ENCODE results near the gene CAV2.

Gene CAV2

GRCh38 chr7:116538138-116538537 is 38.6 kb downstream of the CAV2 start:
- Mint-ChIP-seq H3K9me3 (peaks cover 13% of the 10 kb centered on the region), H3K27me3 (peaks cover 2% of the 10 kb centered on the region), H3K36me3 (ENCODE audit: low read depth) (no peaks in the 10 kb centered on the region), H3K4me3 (no peak overlapping the region), H3K27ac (no peak overlapping the region), H3K4me1 (ENCODE audit: low read depth) (no peaks in the 10 kb centered on the region)
- intact Hi-C loops (cut with micrococcal nuclease) = no loop called here

- Mint-ChIP-seq H3K36me3 (ENCODE audit: low read depth) (no peaks in the 10 kb centered on the region), H3K4me1 (ENCODE audit: low read depth) (no peaks in the 10 kb centered on the region), H3K27me3 (peaks cover 5% of the 10 kb centered on the region), H3K27ac (no peak overlapping the region), H3K9me3 (peaks cover 13% of the 10 kb centered on the region), H3K4me3 (no peak overlapping the region)
- intact Hi-C loops (cut with micrococcal nuclease) = no loop called here
These were observed 40.3 kb downstream of the CAV2 start for GRCh38 chr7:116539879-116540278.

GRCh38 chr7:116540743-116541142 is 41.2 kb downstream of the CAV2 start:
- Mint-ChIP-seq H3K27ac (no peak overlapping the region), H3K4me1 (ENCODE audit: low read depth) (no peaks in the 10 kb centered on the region), H3K9me3 (peaks cover 13% of the 10 kb centered on the region), H3K36me3 (ENCODE audit: low read depth) (no peaks in the 10 kb centered on the region), H3K27me3 (peaks cover 5% of the 10 kb centered on the region), H3K4me3 (no peak overlapping the region)
- intact Hi-C loops (cut with micrococcal nuclease) = no loop called here

GRCh38 chr7:116541951-116542350 is 42.4 kb downstream of the CAV2 start:
- no peak overlapping the region for H3K4me3 Mint-ChIP-seq
- no peaks in the 10 kb centered on the region for H3K36me3 Mint-ChIP-seq (ENCODE audit: low read depth)
- H3K27ac Mint-ChIP-seq = no peak overlapping the region
- H3K9me3 Mint-ChIP-seq = peaks cover 13% of the 10 kb centered on the region
- no peaks in the 10 kb centered on the region for H3K4me1 Mint-ChIP-seq (ENCODE audit: low read depth)
- intact Hi-C loops (cut with micrococcal nuclease) = no loop called here
- peaks cover 5% of the 10 kb centered on the region for H3K27me3 Mint-ChIP-seq

GRCh38 chr7:116542618-116543017 is 43.1 kb downstream of the CAV2 start:
- Mint-ChIP-seq H3K36me3 (ENCODE audit: low read depth) (no peaks in the 10 kb centered on the region), H3K27ac (no peak overlapping the region), H3K4me1 (ENCODE audit: low read depth) (no peaks in the 10 kb centered on the region), H3K4me3 (no peak overlapping the region), H3K9me3 (peaks cover 13% of the 10 kb centered on the region), H3K27me3 (peaks cover 5% of the 10 kb centered on the region)
- intact Hi-C loops (cut with micrococcal nuclease) = no loop called here

GRCh38 chr7:116543664-116544063 is 44.1 kb downstream of the CAV2 start:
- intact Hi-C loops (cut with micrococcal nuclease) = no loop called here
- Mint-ChIP-seq H3K27ac (no peak overlapping the region), H3K4me1 (ENCODE audit: low read depth) (peaks cover 6% of the 10 kb centered on the region), H3K27me3 (peaks cover 5% of the 10 kb centered on the region), H3K36me3 (ENCODE audit: low read depth) (no peaks in the 10 kb centered on the region), H3K9me3 (peaks cover 9% of the 10 kb centered on the region), H3K4me3 (no peak overlapping the region)

- H3K27ac Mint-ChIP-seq = no peak overlapping the region
- no peaks in the 10 kb centered on the region for H3K36me3 Mint-ChIP-seq (ENCODE audit: low read depth)
- H3K4me3 Mint-ChIP-seq = no peak overlapping the region
- intact Hi-C loops (cut with micrococcal nuclease) = no loop called here
- peaks cover 6% of the 10 kb centered on the region for H3K4me1 Mint-ChIP-seq (ENCODE audit: low read depth)
- H3K9me3 Mint-ChIP-seq = peaks cover under 1% of the 10 kb centered on the region
- peaks cover 5% of the 10 kb centered on the region for H3K27me3 Mint-ChIP-seq
These were observed 44.9 kb downstream of the CAV2 start for GRCh38 chr7:116544487-116544886.

GRCh38 chr7:116545411-116545993 is 46.0 kb downstream of the CAV2 start:
- no peak overlapping the region for H3K4me3 Mint-ChIP-seq
- intact Hi-C loops (cut with micrococcal nuclease) = no loop called here
- H3K4me1 Mint-ChIP-seq (ENCODE audit: low read depth) = peaks cover 6% of the 10 kb centered on the region
- H3K36me3 Mint-ChIP-seq (ENCODE audit: low read depth) = no peaks in the 10 kb centered on the region
- H3K27me3 Mint-ChIP-seq = peaks cover 5% of the 10 kb centered on the region
- H3K9me3 Mint-ChIP-seq = no peaks in the 10 kb centered on the region
- H3K27ac Mint-ChIP-seq = no peak overlapping the region

GRCh38 chr7:116546054-116546453 is 46.5 kb downstream of the CAV2 start:
- Mint-ChIP-seq H3K4me1 (ENCODE audit: low read depth) (peaks cover 6% of the 10 kb centered on the region), H3K36me3 (ENCODE audit: low read depth) (no peaks in the 10 kb centered on the region), H3K27me3 (peaks cover 4% of the 10 kb centered on the region), H3K27ac (no peak overlapping the region), H3K9me3 (no peaks in the 10 kb centered on the region), H3K4me3 (no peak overlapping the region)
- intact Hi-C loops (cut with micrococcal nuclease) = no loop called here

GRCh38 chr7:116546916-116547315 is 47.4 kb downstream of the CAV2 start:
- Mint-ChIP-seq H3K36me3 (ENCODE audit: low read depth) (no peaks in the 10 kb centered on the region), H3K9me3 (no peaks in the 10 kb centered on the region), H3K4me1 (ENCODE audit: low read depth) (peaks cover 6% of the 10 kb centered on the region), H3K27ac (no peak overlapping the region), H3K27me3 (peaks cover 3% of the 10 kb centered on the region), H3K4me3 (no peak overlapping the region)
- intact Hi-C loops (cut with micrococcal nuclease) = no loop called here

GRCh38 chr7:116547347-116547746 is 47.8 kb downstream of the CAV2 start:
- H3K36me3 Mint-ChIP-seq (ENCODE audit: low read depth) = no peaks in the 10 kb centered on the region
- intact Hi-C loops (cut with micrococcal nuclease) = no loop called here
- peaks cover 3% of the 10 kb centered on the region for H3K27me3 Mint-ChIP-seq
- H3K27ac Mint-ChIP-seq = no peak overlapping the region
- H3K9me3 Mint-ChIP-seq = no peaks in the 10 kb centered on the region
- peaks cover 6% of the 10 kb centered on the region for H3K4me1 Mint-ChIP-seq (ENCODE audit: low read depth)
- no peak overlapping the region for H3K4me3 Mint-ChIP-seq

- intact Hi-C loops (cut with micrococcal nuclease) = no loop called here
- Mint-ChIP-seq H3K27me3 (peaks cover 3% of the 10 kb centered on the region), H3K9me3 (no peaks in the 10 kb centered on the region), H3K27ac (no peak overlapping the region), H3K36me3 (ENCODE audit: low read depth) (no peaks in the 10 kb centered on the region), H3K4me1 (ENCODE audit: low read depth) (peaks cover 8% of the 10 kb centered on the region), H3K4me3 (no peak overlapping the region)
These were observed 49.0 kb downstream of the CAV2 start for GRCh38 chr7:116548506-116548905.

- no peak overlapping the region for H3K27ac Mint-ChIP-seq
- H3K4me1 Mint-ChIP-seq (ENCODE audit: low read depth) = peaks cover 12% of the 10 kb centered on the region
- H3K36me3 Mint-ChIP-seq (ENCODE audit: low read depth) = no peaks in the 10 kb centered on the region
- H3K9me3 Mint-ChIP-seq = no peaks in the 10 kb centered on the region
- intact Hi-C loops (cut with micrococcal nuclease) = no loop called here
- H3K4me3 Mint-ChIP-seq = no peak overlapping the region
- H3K27me3 Mint-ChIP-seq = peaks cover 2% of the 10 kb centered on the region
These were observed 49.8 kb downstream of the CAV2 start for GRCh38 chr7:116549370-116549769.

GRCh38 chr7:116551692-116552091 is 52.2 kb downstream of the CAV2 start:
- Mint-ChIP-seq H3K9me3 (no peaks in the 10 kb centered on the region), H3K27me3 (peaks cover 3% of the 10 kb centered on the region), H3K4me3 (no peak overlapping the region), H3K27ac (no peak overlapping the region), H3K36me3 (ENCODE audit: low read depth) (no peaks in the 10 kb centered on the region), H3K4me1 (ENCODE audit: low read depth) (peaks cover 17% of the 10 kb centered on the region)
- intact Hi-C loops (cut with micrococcal nuclease) = no loop called here

- H3K36me3 Mint-ChIP-seq (ENCODE audit: low read depth) = no peaks in the 10 kb centered on the region
These were observed 53.1 kb downstream of the CAV2 start for GRCh38 chr7:116552602-116553001.

More at GRCh38 chr7:116552602-116553001, 53.1 kb downstream of the CAV2 start:
- Mint-ChIP-seq H3K27me3 (peaks cover 4% of the 10 kb centered on the region), H3K9me3 (no peaks in the 10 kb centered on the region), H3K27ac (no peak overlapping the region), H3K4me3 (no peak overlapping the region), H3K4me1 (ENCODE audit: low read depth) (peaks cover 17% of the 10 kb centered on the region)
- intact Hi-C loops (cut with micrococcal nuclease) = no loop called here

Measured in dendritic cell treated with granulocyte-macrophage colony-stimulating factor and Interleukin-4, amounts not matched to agents 40 ng/mL and 50 ng/mL, for 4 days (primary cell).